Mammary microvascular endothelial cell (primary cell): ENCODE measurements around the gene MEIS1. TPM values are rescaled to one million over a fixed set of nuclear protein-coding genes. Genes with fewer than 3 reads are reported as not detected.

Experiments
- total RNA-seq: library from RNA; depleted of rRNA; stranded (reverse); fragments of >200 nt; gene quantifications from 2 replicates; pipeline ENCODE4 v1.2.3, GENCODE V29; 2015

MEIS1 gene
- total RNA-seq: 0.79 and 8.4 TPM in 2 replicates

GRCh38 chr2:66434679-66435548 lies at the start of gene MEIS1:
TSS of gene MEIS1 (plus strand) at chr2:66435125. CDS start at chr2:66435857, 732 bp downstream.

